ENCODE data around the gene EXD3.

GRCh38 chr9:137295238-137295811 lies 127.6 kb downstream of the EXD3 start:
- TF ChIP-seq CTCF (IDR thresholded peaks at IDR 0.05; ENCODE audit: low read length) (no peak), EZH2 (optimal IDR thresholded peaks at IDR 0.05; ENCODE audit: low read depth, low read length) (no peak), EZH2phosphoT487 (IDR thresholded peaks at IDR 0.05; ENCODE audit: low read length) (no peak)
